SW 1271 (cell line): Measurements from ENCODE around the gene PLXNB1.

Experiments used
- DNase-seq, 2 experiments: peaks; one replicate each; lab custom pipeline; 2025; lab: John Stamatoyannopoulos, UW

Gene PLXNB1

GRCh38 chr3:48432411-48433371 lies 2.8 kb upstream of the PLXNB1 start:
- no peak for DNase-seq

GRCh38 chr3:48431224-48432029 lies 1.5 kb upstream of the PLXNB1 start:
- DNase-seq, result no peak

- DNase-seq, result no peak
These were observed 819 bp upstream of the PLXNB1 start for GRCh38 chr3:48430708-48431101.

GRCh38 chr3:48429317-48429959 lies 448 bp downstream of the PLXNB1 start:
- DNase-seq, result no peak

- no peak for DNase-seq
These were observed 1.1 kb downstream of the PLXNB1 start for GRCh38 chr3:48428572-48429316.

- no peak for DNase-seq
These were observed 1.8 kb downstream of the PLXNB1 start for GRCh38 chr3:48428088-48428571.

- no peak for DNase-seq
These were observed 2.3 kb downstream of the PLXNB1 start for GRCh38 chr3:48427630-48427962.

GRCh38 chr3:48426944-48427629 lies 2.8 kb downstream of the PLXNB1 start:
- DNase-seq, result no peak

GRCh38 chr3:48426401-48426909 lies 3.4 kb downstream of the PLXNB1 start:
- no peak for DNase-seq

GRCh38 chr3:48425281-48425812 lies 4.5 kb downstream of the PLXNB1 start:
- DNase-seq, result no peak

- no peak for DNase-seq
These were observed 5.8 kb downstream of the PLXNB1 start for GRCh38 chr3:48423883-48424695.

GRCh38 chr3:48423241-48423882 lies 6.5 kb downstream of the PLXNB1 start:
- DNase-seq, result no peak

- DNase-seq, result no peak
These were observed 7.2 kb downstream of the PLXNB1 start for GRCh38 chr3:48422681-48423080.

GRCh38 chr3:48422272-48422671 lies 7.6 kb downstream of the PLXNB1 start:
- no peak for DNase-seq

GRCh38 chr3:48420561-48420960 lies 9.3 kb downstream of the PLXNB1 start:
- DNase-seq, result no peak

- no peak for DNase-seq
These were observed 10.3 kb downstream of the PLXNB1 start for GRCh38 chr3:48419597-48419996.

- no peak for DNase-seq
These were observed 10.7 kb downstream of the PLXNB1 start for GRCh38 chr3:48419149-48419548.

- DNase-seq, result no peak
These were observed 11.2 kb downstream of the PLXNB1 start for GRCh38 chr3:48418651-48419050.

- no peak for DNase-seq
These were observed 11.7 kb downstream of the PLXNB1 start for GRCh38 chr3:48418140-48418539.
